GM13976 (cell line): Measurements from ENCODE around the gene NTNG2.

Source experiments
- DNase-seq: peaks from one replicate; pipeline ENCODE4 v3.0.0; 2012; ENCODE audit warnings: low spot score
- CTCF ChIP-seq: IDR thresholded peaks from 2 replicates; pipeline ENCODE4 v1.5.1; 2012; ENCODE audit warnings: borderline replicate concordance, mild to moderate bottlenecking; ENCODE audit not compliant: insufficient read depth; ENCODE audit errors: extremely low read depth, missing control alignments, control extremely low read depth
- in situ Hi-C: fragments of 300-500 bp; cut with MboI; formaldehyde crosslinking; loops from one replicate; pipeline ENCODE4 v1.12.0; 2022; ENCODE audit warnings: low sequenced_read_pairs, mixed read lengths, inconsistent platforms; ENCODE audit not compliant: unreplicated experiment

Gene NTNG2

GRCh38 chr9:132182314-132183091 lies 20.6 kb downstream of the NTNG2 start:
- in situ Hi-C loops, result no loop called here

GRCh38 chr9:132183134-132183533 lies 21.3 kb downstream of the NTNG2 start:
- no peak for TF ChIP-seq CTCF
- in situ Hi-C loops, result no loop called here
- no peak for DNase-seq

More at GRCh38 chr9:132182314-132183091, 20.6 kb downstream of the NTNG2 start:
- no peak for TF ChIP-seq CTCF
- no peak for DNase-seq

GRCh38 chr9:132183715-132184114 lies 21.9 kb downstream of the NTNG2 start:
- no peak for DNase-seq
- in situ Hi-C loops, result no loop called here
- TF ChIP-seq CTCF, result no peak

- TF ChIP-seq CTCF, result no peak
- in situ Hi-C loops, result no loop called here
- DNase-seq, result no peak
Measured at GRCh38 chr9:132184124-132184523, 22.3 kb downstream of the NTNG2 start.

GRCh38 chr9:132185073-132186009 lies 23.5 kb downstream of the NTNG2 start:
- no peak for TF ChIP-seq CTCF
- in situ Hi-C loops, result no loop called here
- no peak for DNase-seq

- no peak for DNase-seq
- TF ChIP-seq CTCF, result no peak
- in situ Hi-C loops, result no loop called here
Measured at GRCh38 chr9:132187121-132187620, 25.3 kb downstream of the NTNG2 start.
